AG04449 (cell line): ENCODE data around the gene TMEM43.

ENCODE experiments used
- CTCF ChIA-PET: fragments of 350-600 bp; formaldehyde crosslinking; extraction: SDS; loops from one replicate; lab custom pipeline; 2021; ENCODE audit warnings: antibody characterized with exemption; lab: Yijun Ruan, JAX
- POLR2A ChIA-PET: fragments of 400-600, 350-600 bp; formaldehyde crosslinking; extraction: SDS; loops from one replicate; lab custom pipeline; 2020; ENCODE audit warnings: antibody characterized with exemption, inconsistent platforms; lab: Yijun Ruan, JAX
- DNase-seq: peaks from one replicate; pipeline ENCODE4 v3.0.0-alpha.2; 2010; ENCODE audit warnings: low read depth, low spot score
- H3K4me3 ChIP-seq: 2 replicates; pipeline ENCODE4 v1.5.1; 2011; ENCODE audit warnings: low read depth, mild to moderate bottlenecking, control low read depth, low read length
- CTCF ChIP-seq: IDR thresholded peaks from one replicate; pipeline ENCODE4 v1.5.1; 2011; ENCODE audit warnings: mild to moderate bottlenecking, moderate library complexity, low read length, control low read depth, inconsistent platforms; ENCODE audit not compliant: insufficient read depth; ENCODE audit errors: missing control alignments

Gene TMEM43

GRCh38 chr3:14183015-14183577, 58.2 kb downstream of the TMEM43 start:
- DNase-seq = no peak
- CTCF ChIA-PET = interaction anchor here (0.8 to 1.7 kb wide), 4 partner anchors 10 to 21 kb away, joined by 3 to 8 read pairs (median 4); no protein-coding TSS in a partner anchor
- no peak for TF ChIP-seq CTCF
- POLR2A ChIA-PET = no interaction called here
- no peak overlapping the region for H3K4me3 ChIP-seq

- no peak for DNase-seq
- POLR2A ChIA-PET = no interaction called here
- no peak for TF ChIP-seq CTCF
- CTCF ChIA-PET = interaction anchor here (9.7 kb wide), 1 partner anchor 16 kb away, joined by 75 read pairs; no protein-coding TSS in a partner anchor
- H3K4me3 ChIP-seq = no peak overlapping the region
Observed at GRCh38 chr3:14186854-14187458, 62.1 kb downstream of the TMEM43 start.

GRCh38 chr3:14188041-14188754, 63.3 kb downstream of the TMEM43 start:
- DNase-seq = no peak
- CTCF ChIA-PET = interaction anchor here (1.6 to 9.7 kb wide), 2 partner anchors 14 to 73 kb away, joined by 4 to 75 read pairs; no protein-coding TSS in a partner anchor
- H3K4me3 ChIP-seq = no peak overlapping the region
- no peak for TF ChIP-seq CTCF
- POLR2A ChIA-PET = interaction anchor here (0.6 kb wide), 1 partner anchor 63 kb away, joined by 4 read pairs; the partner anchor contains the start of genes CHCHD4 and TMEM43
